GM18519 (cell line): ENCODE measurements around the gene VSIG8.

Experiments used
- ATAC-seq: cut with Tn5 transposase; IDR thresholded peaks from one replicate; pipeline ENCODE4 v1.9.1; 2021; ENCODE audit warnings: mild to moderate bottlenecking, moderate library complexity; ENCODE audit not compliant: unreplicated experiment, low FRiP score

VSIG8 gene

GRCh38 chr1:159832309-159832708 is 30.1 kb downstream of the VSIG8 start:
- ATAC-seq, result no peak

- ATAC-seq, result no peak
Observed at GRCh38 chr1:159831412-159832141, 30.9 kb downstream of the VSIG8 start.

- no peak for ATAC-seq
Observed at GRCh38 chr1:159830722-159831121, 31.7 kb downstream of the VSIG8 start.

- no peak for ATAC-seq
Observed at GRCh38 chr1:159829822-159830465, 32.5 kb downstream of the VSIG8 start.

GRCh38 chr1:159829273-159829634 is 33.2 kb downstream of the VSIG8 start:
- ATAC-seq, result peak; percentile 67

- no peak for ATAC-seq
Observed at GRCh38 chr1:159828581-159829272, 33.7 kb downstream of the VSIG8 start.

- ATAC-seq, result no peak
Observed at GRCh38 chr1:159828176-159828575, 34.3 kb downstream of the VSIG8 start.

- no peak for ATAC-seq
Observed at GRCh38 chr1:159827549-159827948, 34.9 kb downstream of the VSIG8 start.

GRCh38 chr1:159827102-159827490 is 35.4 kb downstream of the VSIG8 start:
- ATAC-seq, result no peak

GRCh38 chr1:159826441-159827101 is 35.9 kb downstream of the VSIG8 start, which contains the start of gene SLAMF8:
Gene SLAMF8 (plus strand): TSS chr1:159826873. CDS start chr1:159826899, 26 bp downstream.
- no peak for ATAC-seq

- no peak for ATAC-seq
Observed at GRCh38 chr1:159825564-159825963, 36.9 kb downstream of the VSIG8 start.

- no peak for ATAC-seq
Observed at GRCh38 chr1:159823406-159823805, 39.1 kb downstream of the VSIG8 start.

GRCh38 chr1:159821171-159821867 is 41.1 kb downstream of the VSIG8 start:
- no peak for ATAC-seq

GRCh38 chr1:159817276-159818041 is 45.0 kb downstream of the VSIG8 start:
- ATAC-seq, result no peak

- no peak for ATAC-seq
Observed at GRCh38 chr1:159815926-159816325, 46.5 kb downstream of the VSIG8 start.

GRCh38 chr1:159804924-159805323 is 57.5 kb downstream of the VSIG8 start:
- ATAC-seq, result no peak
